Colonic mucosa (tissue), 4 donors: ENCODE results near the gene GARIN1A. TPM values are rescaled to one million over a fixed set of nuclear protein-coding genes. Genes with fewer than 3 reads are reported as not detected.

Source experiments
- DNase-seq: peaks from one replicate; pipeline ENCODE4 v3.0.0-alpha.2; 2020
- H3K27ac ChIP-seq: fragments of 200-600 bp; one replicate; pipeline ENCODE4 v1.8.0; 2021
- H3K27me3 ChIP-seq: fragments of 200-600 bp; one replicate; pipeline ENCODE4 v1.8.0; 2021
- H3K36me3 ChIP-seq: fragments of 200-600 bp; one replicate; pipeline ENCODE4 v1.8.0; 2021
- H3K4me1 ChIP-seq: fragments of 200-600 bp; one replicate; pipeline ENCODE4 v1.8.0; 2021; ENCODE audit warnings: mild to moderate bottlenecking
- H3K4me3 ChIP-seq: fragments of 200-600 bp; one replicate; pipeline ENCODE4 v1.8.0; 2021
- H3K9ac ChIP-seq, 2 donors: one replicate each; pipeline ENCODE4 v1.7.0; 2013; ENCODE audit warnings: control low read depth in 2 of 2, low read depth in 2 of 2, low read length in 2 of 2
- H3K9me3 ChIP-seq: fragments of 200-600 bp; one replicate; pipeline ENCODE4 v1.8.0; 2021
- intact Hi-C: fragments of 100-400 bp; cut with DNase I; formaldehyde crosslinking; loops from one replicate; pipeline ENCODE4 v1.14.1; 2022
- total RNA-seq, 2 donors: library from RNA; stranded (reverse); fragmentation: NEBNext Ultra II Directional in 1 of 2; extraction: Animal tissue kit (Norgen Biotek cat#: 25700) in 1 of 2; gene quantifications; one replicate each; pipeline ENCODE4 v1.2.1, GENCODE V29; 2021
- TF ChIP-seq, protein P1 (sequence below): fragments of 200-600 bp; IDR thresholded peaks from one replicate; pipeline ENCODE4 v1.8.0; 2022; ENCODE audit warnings: antibody characterized with exemption, mild to moderate bottlenecking
- donor health status: healthy.
- donor health status: DM: no; HTN: no; CAD: no.
- donor health status: DM: no; HTN: no; CAD: no.

GARIN1A gene
- total RNA-seq, 2 donors from 2014 or later, result 0.85 to 0.89 TPM

- Histone ChIP-seq H3K9me3 (no peaks in the 10 kb centered on the region), H3K36me3 (no peaks in the 10 kb centered on the region), H3K9ac (no peak overlapping the region), H3K4me1 (no peaks in the 10 kb centered on the region), H3K27ac (no peak overlapping the region), H3K27me3 (peaks cover 38% of the 10 kb centered on the region), H3K4me3 (no peak overlapping the region)
- TF ChIP-seq, protein P1, sequence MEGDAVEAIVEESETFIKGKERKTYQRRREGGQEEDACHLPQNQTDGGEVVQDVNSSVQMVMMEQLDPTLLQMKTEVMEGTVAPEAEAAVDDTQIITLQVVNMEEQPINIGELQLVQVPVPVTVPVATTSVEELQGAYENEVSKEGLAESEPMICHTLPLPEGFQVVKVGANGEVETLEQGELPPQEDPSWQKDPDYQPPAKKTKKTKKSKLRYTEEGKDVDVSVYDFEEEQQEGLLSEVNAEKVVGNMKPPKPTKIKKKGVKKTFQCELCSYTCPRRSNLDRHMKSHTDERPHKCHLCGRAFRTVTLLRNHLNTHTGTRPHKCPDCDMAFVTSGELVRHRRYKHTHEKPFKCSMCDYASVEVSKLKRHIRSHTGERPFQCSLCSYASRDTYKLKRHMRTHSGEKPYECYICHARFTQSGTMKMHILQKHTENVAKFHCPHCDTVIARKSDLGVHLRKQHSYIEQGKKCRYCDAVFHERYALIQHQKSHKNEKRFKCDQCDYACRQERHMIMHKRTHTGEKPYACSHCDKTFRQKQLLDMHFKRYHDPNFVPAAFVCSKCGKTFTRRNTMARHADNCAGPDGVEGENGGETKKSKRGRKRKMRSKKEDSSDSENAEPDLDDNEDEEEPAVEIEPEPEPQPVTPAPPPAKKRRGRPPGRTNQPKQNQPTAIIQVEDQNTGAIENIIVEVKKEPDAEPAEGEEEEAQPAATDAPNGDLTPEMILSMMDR, result no peak
- intact Hi-C loops, result no loop called here
- DNase-seq, result no peak
These were observed 29.1 kb downstream of the GARIN1A start for GRCh38 chr7:128701062-128701785.

DNA sequence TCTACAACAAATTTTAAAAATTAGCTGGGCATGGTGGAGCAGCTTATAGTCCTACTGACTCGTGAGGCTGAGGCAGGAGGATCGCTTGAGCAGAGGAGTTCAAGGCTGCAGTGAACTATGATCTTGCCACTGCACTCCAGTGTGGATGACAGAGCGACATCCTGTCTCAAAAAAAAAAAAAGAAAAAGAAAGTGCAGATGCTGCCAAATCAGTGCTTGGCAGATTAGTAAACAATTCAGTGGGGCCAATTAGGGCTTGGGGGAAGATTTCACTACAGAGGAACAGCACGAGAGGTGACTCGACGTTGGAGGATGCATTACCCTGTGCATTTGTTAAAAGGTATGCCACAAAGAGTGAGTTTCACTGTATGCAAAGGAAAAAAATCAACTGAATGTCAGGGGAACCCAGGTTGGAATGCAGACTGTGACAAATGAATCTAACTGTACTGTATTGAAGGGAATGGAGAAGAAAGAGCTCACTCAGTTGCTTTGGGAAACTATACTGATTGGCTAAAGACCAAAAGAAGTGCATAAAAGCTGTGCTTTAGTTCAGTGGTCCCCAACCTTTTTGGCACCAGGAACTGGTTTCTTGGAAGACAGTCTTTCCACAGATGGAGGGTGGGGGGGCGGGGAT is 31.6 kb downstream of the GARIN1A start:
- H3K36me3 ChIP-seq, result no peaks in the 10 kb centered on the region
- intact Hi-C loops, result no loop called here
- H3K9ac ChIP-seq, result no peak overlapping the region
- no peaks in the 10 kb centered on the region for H3K4me1 ChIP-seq
- H3K27me3 ChIP-seq, result peaks cover 15% of the 10 kb centered on the region
- TF ChIP-seq, protein P1, result no peak
- H3K27ac ChIP-seq, result no peak overlapping the region
- no peak overlapping the region for H3K4me3 ChIP-seq
- H3K9me3 ChIP-seq, result no peaks in the 10 kb centered on the region
- DNase-seq, result no peak

GRCh38 chr7:128705891-128706333 is 33.8 kb downstream of the GARIN1A start:
- DNase-seq, result no peak
- no peaks in the 10 kb centered on the region for H3K36me3 ChIP-seq
- no peaks in the 10 kb centered on the region for H3K4me1 ChIP-seq
- H3K4me3 ChIP-seq, result no peak overlapping the region
- no peaks in the 10 kb centered on the region for H3K9me3 ChIP-seq
- no peak overlapping the region for H3K9ac ChIP-seq
- TF ChIP-seq, protein P1, result no peak
- intact Hi-C loops, result no loop called here
- no peak overlapping the region for H3K27ac ChIP-seq
- H3K27me3 ChIP-seq, result no peaks in the 10 kb centered on the region

- H3K4me3 ChIP-seq, result no peak overlapping the region
- no peaks in the 10 kb centered on the region for H3K27me3 ChIP-seq
- H3K27ac ChIP-seq, result no peak overlapping the region
- no peaks in the 10 kb centered on the region for H3K4me1 ChIP-seq
- no peak for DNase-seq
- TF ChIP-seq, protein P1, result no peak
- no peaks in the 10 kb centered on the region for H3K36me3 ChIP-seq
- no peaks in the 10 kb centered on the region for H3K9me3 ChIP-seq
- intact Hi-C loops, result no loop called here
- H3K9ac ChIP-seq, result no peak overlapping the region
These were observed 35.7 kb downstream of the GARIN1A start for GRCh38 chr7:128707752-128708151.

GRCh38 chr7:128708235-128708634 is 36.1 kb downstream of the GARIN1A start:
- intact Hi-C loops, result no loop called here
- Histone ChIP-seq H3K9me3 (no peaks in the 10 kb centered on the region), H3K4me3 (no peak overlapping the region), H3K36me3 (no peaks in the 10 kb centered on the region), H3K4me1 (no peaks in the 10 kb centered on the region), H3K27me3 (no peaks in the 10 kb centered on the region), H3K9ac (no peak overlapping the region), H3K27ac (no peak overlapping the region)
- TF ChIP-seq, protein P1, result no peak
- no peak for DNase-seq
